Smooth muscle cell (in vitro differentiated cells): ENCODE data around the gene VWA8. TPM values are rescaled to one million over a fixed set of nuclear protein-coding genes. Genes with fewer than 3 reads are reported as not detected.
"Not testable (repeated sequence)": the region's sequence is repeated elsewhere in the genome, so short reads cannot be mapped to it uniquely, and the experiment has no call there.

Experiments used
- DNase-seq: peaks from one replicate; lab custom pipeline; 2025; ENCODE audit not compliant: unreplicated experiment; lab: John Stamatoyannopoulos, UW
- H2AFZ ChIP-seq: fragments of 200-600 bp; sonication (generic); 2 replicates; pipeline ENCODE4 v1.6.0; 2016; ENCODE audit warnings: antibody characterized with exemption, low read depth, mild to moderate bottlenecking
- H3F3A ChIP-seq: fragments of 200-600 bp; sonication (generic); 2 replicates; pipeline ENCODE4 v1.6.0; 2017; ENCODE audit warnings: antibody characterized with exemption, low read depth
- H3K27ac ChIP-seq: fragments of 200-600 bp; sonication (generic); 2 replicates; pipeline ENCODE4 v1.5.1; 2016; ENCODE audit warnings: low read depth, mild to moderate bottlenecking
- H3K27me3 ChIP-seq: fragments of 200-600 bp; sonication (generic); 2 replicates; pipeline ENCODE4 v1.6.1; 2016; ENCODE audit warnings: low read depth, mild to moderate bottlenecking
- H3K36me3 ChIP-seq: fragments of 200-600 bp; sonication (generic); 2 replicates; pipeline ENCODE4 v1.5.1; 2016; ENCODE audit warnings: low read depth
- H3K4me1 ChIP-seq: fragments of 200-600 bp; sonication (generic); 2 replicates; pipeline ENCODE4 v1.5.1; 2016; ENCODE audit warnings: low read depth
- H3K4me2 ChIP-seq: fragments of 200-600 bp; sonication (generic); 2 replicates; pipeline ENCODE4 v1.6.0; 2016; ENCODE audit warnings: mild to moderate bottlenecking
- H3K4me3 ChIP-seq: fragments of 200-600 bp; sonication (generic); 2 replicates; pipeline ENCODE4 v1.5.1; 2016; ENCODE audit warnings: mild to moderate bottlenecking
- H3K79me2 ChIP-seq: fragments of 200-600 bp; sonication (generic); 2 replicates; pipeline ENCODE4 v1.6.0; 2016; ENCODE audit warnings: low read depth, mild to moderate bottlenecking
- H3K9ac ChIP-seq: fragments of 200-600 bp; sonication (generic); 2 replicates; pipeline ENCODE4 v1.6.0; 2016; ENCODE audit warnings: low read depth
- H3K9me3 ChIP-seq: fragments of 200-600 bp; sonication (generic); replicated peaks from 2 replicates; pipeline ENCODE4 v1.5.1; 2016; ENCODE audit warnings: low read depth
- H4K20me1 ChIP-seq: fragments of 200-600 bp; sonication (generic); 2 replicates; pipeline ENCODE4 v1.6.0; 2016; ENCODE audit warnings: low read depth
- WGBS: methylation state at CpG from one replicate; pipeline ENCODE4 v1.1.7; 2016; ENCODE audit warnings: low lambda C conversion rate; 5-methylcytosine and 5-hydroxymethylcytosine counted together
- polyA plus RNA-seq: library from polyadenylated mRNA; unstranded; fragments of >200 nt; fragmentation: Nextera tagmentation; extraction: Ambion mirVana; gene quantifications from 2 replicates; pipeline ENCODE4 v1.2.1, GENCODE V29; 2016
- total RNA-seq: library from RNA; depleted of rRNA; stranded (reverse); fragments of >200 nt; gene quantifications from 2 replicates; pipeline ENCODE4 v1.2.3, GENCODE V29; 2014
- TF ChIP-seq, protein P1 (sequence below): fragments of 200-600 bp; sonication (generic); IDR thresholded peaks from 2 replicates; pipeline ENCODE4 v1.5.1; 2017; ENCODE audit warnings: borderline replicate concordance, mild to moderate bottlenecking, antibody characterized with exemption; ENCODE audit not compliant: insufficient read depth, poor library complexity, severe bottlenecking

The VWA8 gene
- total and polyA plus RNA-seq, 2 experiments from 2014 or later, result 2.6 to 14.4 TPM

DNA sequence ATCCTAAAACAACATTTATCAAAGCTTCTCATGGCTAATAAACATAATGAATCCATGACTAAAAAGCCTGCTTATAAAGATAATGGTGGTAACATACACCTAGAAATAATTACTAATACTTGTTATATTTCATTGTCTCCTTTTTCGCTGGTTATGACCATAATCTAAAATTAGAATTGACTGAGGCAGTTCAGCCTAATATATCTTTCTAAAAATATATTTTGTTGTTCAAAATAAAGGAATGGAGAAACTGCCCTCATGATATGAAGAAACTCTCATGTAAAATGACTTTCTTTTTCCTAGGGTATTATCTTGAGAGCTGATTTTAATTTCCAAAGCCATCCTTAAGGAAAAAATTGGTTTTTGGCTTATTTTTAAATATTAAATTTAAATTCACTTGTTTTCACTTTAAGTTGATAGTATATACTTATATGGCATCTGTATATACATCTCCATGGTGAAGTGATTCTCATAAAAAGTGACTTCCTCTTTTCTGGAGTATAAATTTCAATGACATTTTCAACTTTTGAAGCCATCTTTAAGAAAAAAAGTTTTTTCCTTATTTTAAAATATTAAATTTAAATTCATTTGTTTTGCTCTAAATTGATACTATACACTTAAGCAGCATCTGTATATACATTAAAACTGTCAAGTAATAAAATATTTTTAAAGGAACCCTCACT lies 204.6 kb downstream of the VWA8 start:
- peaks cover 9% of the 10 kb centered on the region for H3K36me3 ChIP-seq
- no peak for DNase-seq
- H3K79me2 ChIP-seq, result no peaks in the 10 kb centered on the region
- 100% methylated on average over 1 of the region's 1 CpG for WGBS
- peaks cover 3% of the 10 kb centered on the region for H3K9me3 ChIP-seq
- H3F3A ChIP-seq, result no peaks in the 10 kb centered on the region
- TF ChIP-seq, protein P1, sequence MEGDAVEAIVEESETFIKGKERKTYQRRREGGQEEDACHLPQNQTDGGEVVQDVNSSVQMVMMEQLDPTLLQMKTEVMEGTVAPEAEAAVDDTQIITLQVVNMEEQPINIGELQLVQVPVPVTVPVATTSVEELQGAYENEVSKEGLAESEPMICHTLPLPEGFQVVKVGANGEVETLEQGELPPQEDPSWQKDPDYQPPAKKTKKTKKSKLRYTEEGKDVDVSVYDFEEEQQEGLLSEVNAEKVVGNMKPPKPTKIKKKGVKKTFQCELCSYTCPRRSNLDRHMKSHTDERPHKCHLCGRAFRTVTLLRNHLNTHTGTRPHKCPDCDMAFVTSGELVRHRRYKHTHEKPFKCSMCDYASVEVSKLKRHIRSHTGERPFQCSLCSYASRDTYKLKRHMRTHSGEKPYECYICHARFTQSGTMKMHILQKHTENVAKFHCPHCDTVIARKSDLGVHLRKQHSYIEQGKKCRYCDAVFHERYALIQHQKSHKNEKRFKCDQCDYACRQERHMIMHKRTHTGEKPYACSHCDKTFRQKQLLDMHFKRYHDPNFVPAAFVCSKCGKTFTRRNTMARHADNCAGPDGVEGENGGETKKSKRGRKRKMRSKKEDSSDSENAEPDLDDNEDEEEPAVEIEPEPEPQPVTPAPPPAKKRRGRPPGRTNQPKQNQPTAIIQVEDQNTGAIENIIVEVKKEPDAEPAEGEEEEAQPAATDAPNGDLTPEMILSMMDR, result no peak
- no peak overlapping the region for H3K4me3 ChIP-seq
- no peaks in the 10 kb centered on the region for H3K27me3 ChIP-seq
- no peak overlapping the region for H3K9ac ChIP-seq
- no peak overlapping the region for H3K27ac ChIP-seq
- H4K20me1 ChIP-seq, result no peaks in the 10 kb centered on the region
- no peak overlapping the region for H3K4me2 ChIP-seq
- no peak overlapping the region for H2AFZ ChIP-seq
- H3K4me1 ChIP-seq, result no peaks in the 10 kb centered on the region

DNA sequence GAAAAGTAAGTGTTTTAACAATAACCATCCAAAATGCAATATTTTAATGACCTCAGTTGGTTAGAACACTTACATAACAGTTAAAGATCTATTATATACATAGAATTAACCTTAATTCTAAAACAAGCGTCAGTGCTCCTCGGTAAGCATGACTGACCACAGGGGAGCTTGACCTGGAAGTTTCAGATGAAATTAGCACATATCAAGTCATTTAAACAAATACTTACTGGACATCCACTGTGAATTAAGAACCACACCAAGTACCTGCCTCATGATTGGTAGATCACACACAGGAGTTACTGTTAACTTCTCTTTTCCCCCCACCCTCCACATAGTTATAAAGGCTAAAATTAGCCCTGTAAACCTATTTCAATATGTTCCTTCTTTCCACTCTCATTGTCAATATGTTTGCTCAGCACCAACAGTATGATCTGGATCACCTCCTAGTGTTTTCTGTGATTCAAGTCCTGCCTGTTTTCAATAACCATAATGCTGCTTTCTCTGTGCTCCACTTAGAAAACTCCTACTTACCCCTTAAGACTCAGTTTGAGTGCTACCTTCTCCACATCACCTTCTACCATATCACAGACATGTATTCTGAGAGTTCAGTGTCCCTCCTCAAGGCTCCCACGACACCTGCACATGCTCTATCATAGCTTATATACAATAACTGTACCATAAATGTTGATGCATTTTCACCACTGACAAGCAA lies 209.0 kb downstream of the VWA8 start:
- Histone ChIP-seq H3K27ac (no peak overlapping the region), H3K27me3 (no peaks in the 10 kb centered on the region), H3K36me3 (no peaks in the 10 kb centered on the region), H3K4me2 (no peak overlapping the region), H3K4me1 (no peaks in the 10 kb centered on the region), H3K4me3 (no peak overlapping the region), H4K20me1 (no peaks in the 10 kb centered on the region), H3K9ac (no peak overlapping the region), H2AFZ (no peak overlapping the region), H3F3A (no peaks in the 10 kb centered on the region), H3K79me2 (no peaks in the 10 kb centered on the region), H3K9me3 (no peaks in the 10 kb centered on the region)
- TF ChIP-seq, protein P1, result no peak
- DNase-seq, result no peak
- 70% methylated on average over 3 of the region's 3 CpGs for WGBS

- H4K20me1 ChIP-seq, result no peaks in the 10 kb centered on the region
- H2AFZ ChIP-seq, result no peak overlapping the region
- H3K27me3 ChIP-seq, result no peaks in the 10 kb centered on the region
- no peaks in the 10 kb centered on the region for H3K79me2 ChIP-seq
- H3K27ac ChIP-seq, result no peak overlapping the region
- DNase-seq, result no peak
- WGBS, result 8% methylated on average over 2 of the region's 2 CpGs
- H3K9ac ChIP-seq, result no peak overlapping the region
- H3K4me2 ChIP-seq, result no peak overlapping the region
- H3K9me3 ChIP-seq, result no peaks in the 10 kb centered on the region
- no peaks in the 10 kb centered on the region for H3K36me3 ChIP-seq
- TF ChIP-seq, protein P1, result no peak
- no peak overlapping the region for H3K4me3 ChIP-seq
- H3K4me1 ChIP-seq, result no peaks in the 10 kb centered on the region
- no peaks in the 10 kb centered on the region for H3F3A ChIP-seq
Observed at GRCh38 chr13:41751277-41751676, 209.6 kb downstream of the VWA8 start.

DNA sequence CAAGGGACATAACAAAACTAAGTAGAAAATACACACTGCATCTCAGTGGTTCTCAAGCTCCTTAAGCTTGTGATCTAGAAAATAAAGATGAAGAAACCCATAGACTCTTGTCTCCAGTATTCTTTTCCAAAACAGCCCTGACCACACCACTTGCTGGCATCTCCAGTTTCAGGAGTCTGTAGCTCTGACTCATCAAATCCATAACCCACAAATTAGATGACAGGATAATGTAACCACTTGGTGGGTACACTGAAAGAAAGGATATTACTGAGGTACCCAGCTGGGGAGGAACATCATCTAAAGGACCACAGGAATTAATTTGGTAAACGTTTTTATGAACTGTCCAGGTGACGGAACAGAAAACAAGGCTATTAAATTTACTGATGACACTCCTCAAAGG lies 214.7 kb downstream of the VWA8 start:
- Histone ChIP-seq H3K27me3 (no peaks in the 10 kb centered on the region), H3K36me3 (no peaks in the 10 kb centered on the region), H3K4me2 (no peak overlapping the region), H3K4me3 (no peak overlapping the region), H4K20me1 (no peaks in the 10 kb centered on the region), H3K9ac (no peak overlapping the region), H3K4me1 (no peaks in the 10 kb centered on the region), H3K27ac (no peak overlapping the region), H3F3A (no peaks in the 10 kb centered on the region), H3K79me2 (no peaks in the 10 kb centered on the region), H2AFZ (no peak overlapping the region), H3K9me3 (no peaks in the 10 kb centered on the region)
- DNase-seq, result no peak
- WGBS, result 65% methylated on average over 2 of the region's 2 CpGs
- TF ChIP-seq, protein P1, result no peak

- not testable (repeated sequence) for H2AFZ ChIP-seq, H3K9ac ChIP-seq, H4K20me1 ChIP-seq, DNase-seq, H3K4me1 ChIP-seq, H3K4me3 ChIP-seq, H3K36me3 ChIP-seq, H3K4me2 ChIP-seq, H3K9me3 ChIP-seq, H3K27ac ChIP-seq, H3F3A ChIP-seq, H3K27me3 ChIP-seq, H3K79me2 ChIP-seq
- 89% methylated on average over 3 of the region's 3 CpGs for WGBS
Observed at GRCh38 chr13:41745496-41745895, 215.4 kb downstream of the VWA8 start.
